ENCODE measurements around the gene YPEL2. TPM values are rescaled to one million over a fixed set of nuclear protein-coding genes. Genes with fewer than 3 reads are reported as not detected.

YPEL2 gene
- total RNA-seq, 1 donor from 2014 or later, result 41.1 TPM

Small RNAs within 50 kb of the gene (microRNA-seq; reads per million reads assigned to microRNA genes)
- gene MIR4729, result 2.5 reads per million

Other genes with a start within 250 kb of the YPEL2 start
- gene TRIM37, start 224.8 kb upstream of the YPEL2 start, total RNA-seq, result 23.2 and 25.4 TPM in 2 replicates
- gene SKA2, start 176.5 kb upstream of the YPEL2 start, total RNA-seq, result 34.0 and 42.6 TPM in 2 replicates
- gene PRR11, start 175.9 kb upstream of the YPEL2 start, total RNA-seq, result 10.3 and 14.9 TPM in 2 replicates
- gene SMG8, start 121.6 kb upstream of the YPEL2 start, total RNA-seq, result 19.5 and 19.7 TPM in 2 replicates
- 4.2 and 4.7 TPM in 2 replicates for gene GDPD1, start 111.1 kb upstream of the YPEL2 start, total RNA-seq
- 29.8 and 31.0 TPM in 2 replicates for gene DHX40, start 234.0 kb downstream of the YPEL2 start, total RNA-seq

Measured in astrocyte (in vitro differentiated cells and primary cell).